ENCODE data around the gene HSPA1B.
"Not testable (repeated sequence)": the region's sequence is repeated elsewhere in the genome, so short reads cannot be mapped to it uniquely, and the experiment has no call there.

HSPA1B gene

GRCh38 chr6:31860349-31860748 is 32.8 kb downstream of the HSPA1B start:
- DNase-seq, result no peak

GRCh38 chr6:31861150-31861549 is 33.6 kb downstream of the HSPA1B start:
- no peak for DNase-seq

- DNase-seq, result no peak
Observed at GRCh38 chr6:31861919-31862343, 34.4 kb downstream of the HSPA1B start.

GRCh38 chr6:31862344-31863235 is 35.1 kb downstream of the HSPA1B start, which contains the start of gene NEU1:
NEU1 (minus strand) TSS chr6:31862821; CDS start chr6:31862776, 45 bp downstream.
- peak; percentile 99 for DNase-seq

GRCh38 chr6:31864123-31864562 is 36.6 kb downstream of the HSPA1B start:
- not testable (repeated sequence) for DNase-seq

GRCh38 chr6:31864818-31865204 is 37.3 kb downstream of the HSPA1B start:
- DNase-seq, result no peak

GRCh38 chr6:31865205-31866118 is 37.9 kb downstream of the HSPA1B start:
- DNase-seq, result peak; percentile 81

GRCh38 chr6:31868658-31868971 is 41.1 kb downstream of the HSPA1B start:
- DNase-seq, result not testable (repeated sequence)

- no peak for DNase-seq
Observed at GRCh38 chr6:31869343-31869742, 41.8 kb downstream of the HSPA1B start.

- no peak for DNase-seq
Observed at GRCh38 chr6:31870385-31870921, 42.9 kb downstream of the HSPA1B start.

- no peak for DNase-seq
Observed at GRCh38 chr6:31871046-31871659, 43.6 kb downstream of the HSPA1B start.

GRCh38 chr6:31874084-31874670 is 46.6 kb downstream of the HSPA1B start:
- no peak for DNase-seq

GRCh38 chr6:31874836-31875572 is 47.5 kb downstream of the HSPA1B start:
- no peak for DNase-seq

- no peak for DNase-seq
Observed at GRCh38 chr6:31875877-31876276, 48.3 kb downstream of the HSPA1B start.

GRCh38 chr6:31876357-31876756 is 48.8 kb downstream of the HSPA1B start:
- DNase-seq, result no peak

- DNase-seq, result no peak
Observed at GRCh38 chr6:31877125-31877650, 49.6 kb downstream of the HSPA1B start.

GRCh38 chr6:31877651-31878161 is 50.2 kb downstream of the HSPA1B start:
- DNase-seq, result no peak

GRCh38 chr6:31878222-31878621 is 50.7 kb downstream of the HSPA1B start:
- DNase-seq, result no peak

GRCh38 chr6:31878726-31879125 is 51.2 kb downstream of the HSPA1B start, which contains the start of gene SLC44A4:
SLC44A4 (minus strand) TSS chr6:31878997; CDS start chr6:31878980, 17 bp downstream.
- no peak for DNase-seq

- DNase-seq, result no peak
Observed at GRCh38 chr6:31879143-31879542, 51.6 kb downstream of the HSPA1B start.

Measured in kidney glomerular epithelial cell (primary cell).